Spleen (tissue), 11 donors: Measurements from ENCODE around the gene PIAS4. TPM values are rescaled to one million over a fixed set of nuclear protein-coding genes. Genes with fewer than 3 reads are reported as not detected.

Experiments
- DNase-seq: peaks from one replicate; pipeline ENCODE4 v3.0.0-alpha.2; 2020
- H3K27ac ChIP-seq, 8 donors: fragments of 200-600 bp; sonication (generic) in 7 of 8; 1 replicate in 4 of 8; 2 replicates in 4 of 8; pipeline versions ENCODE4 v1.5.0 to v1.8.0; 2016 to 2021; ENCODE audit warnings: inconsistent platforms in 4 of 8, mild to moderate bottlenecking in 4 of 8, moderate library complexity in 1 of 8
- H3K27me3 ChIP-seq, 7 donors: fragments of 200-600 bp; sonication (generic) in 6 of 7; replicated peaks in 1 of 7; 1 replicate in 4 of 7; 2 replicates in 3 of 7; pipeline versions ENCODE4 v1.5.0 to v1.8.0; 2016 to 2021; ENCODE audit warnings: inconsistent platforms in 3 of 7, mild to moderate bottlenecking in 1 of 7
- H3K36me3 ChIP-seq, 6 donors: fragments of 200-600 bp; sonication (generic) in 5 of 6; 1 replicate in 4 of 6; 2 replicates in 2 of 6; pipeline versions ENCODE4 v1.5.0 to v1.8.0; 2016 to 2021; ENCODE audit warnings: inconsistent platforms in 2 of 6
- H3K4me1 ChIP-seq, 6 donors: fragments of 200-600 bp; sonication (generic) in 5 of 6; 1 replicate in 3 of 6; 2 replicates in 3 of 6; pipeline versions ENCODE4 v1.5.0 to v1.8.0; 2016 to 2021; ENCODE audit warnings: inconsistent platforms in 3 of 6
- H3K4me3 ChIP-seq, 8 donors: fragments of 200-600 bp; sonication (generic) in 7 of 8; 1 replicate in 4 of 8; 2 replicates in 4 of 8; pipeline versions ENCODE4 v1.5.0 to v1.8.0; 2016 to 2021; ENCODE audit warnings: inconsistent platforms in 4 of 8, mild to moderate bottlenecking in 4 of 8, moderate library complexity in 2 of 8
- H3K9me3 ChIP-seq, 8 donors: fragments of 200-600 bp; sonication (generic) in 7 of 8; 1 replicate in 4 of 8; 2 replicates in 4 of 8; pipeline versions ENCODE4 v1.5.0 to v1.8.0; 2016 to 2021; ENCODE audit warnings: inconsistent platforms in 4 of 8
- POLR2A ChIP-seq, 3 donors: fragments of 450-650 bp; IDR thresholded peaks; one replicate each; pipeline ENCODE4 v1.5.1; 2017; ENCODE audit warnings: antibody characterized with exemption in 3 of 3, mild to moderate bottlenecking in 1 of 3
- POLR2AphosphoS5 ChIP-seq, 3 donors: sonication (generic); formaldehyde crosslinking; IDR thresholded peaks; one replicate each; pipeline ENCODE4 v1.5.1; 2017; ENCODE audit warnings: antibody characterized with exemption in 3 of 3
- WGBS, 5 donors: extraction: QIAGEN DNeasy Blood & Tissue Kit in 3 of 5; methylation state at CpG; one replicate each; pipeline versions ENCODE4 v1.1.5 to v1.1.7; 2013 to 2018; 5-methylcytosine and 5-hydroxymethylcytosine counted together
- intact Hi-C: fragments of 100-400 bp; cut with DNase I; formaldehyde crosslinking; loops from one replicate; pipeline ENCODE4 v1.15.0; 2023; ENCODE audit warnings: low total_unique reads
- polyA plus RNA-seq, 3 donors: library from polyadenylated mRNA; stranded (reverse); fragments of 200-250 nt; gene quantifications; one replicate each; pipeline ENCODE4 v1.2.1, GENCODE V29; 2013
- total RNA-seq, 7 donors: library from RNA; depleted of rRNA in 3 of 7; stranded (reverse); fragments of >200 nt in 3 of 7; fragmentation: NEBNext Ultra II Directional in 4 of 7; extraction: Animal tissue kit (Norgen Biotek cat#: 25700) in 4 of 7; gene quantifications; one replicate each; pipeline versions ENCODE4 v1.1.0 to v1.2.1, GENCODE V29; 2016 to 2021
- TF ChIP-seq, protein P1 (sequence below), 11 experiments: fragments of 200-600 bp in 7 of 11; fragments of 450-650 bp in 4 of 11; sonication (generic) in 4 of 11; IDR thresholded peaks in 8 of 11; conservative IDR thresholded peaks in 3 of 11; 1 replicate in 7 of 11; 2 replicates in 4 of 11; pipeline versions ENCODE4 v1.4.0 to v1.8.0; 2016 to 2021; ENCODE audit warnings: antibody characterized with exemption in 11 of 11, inconsistent platforms in 4 of 11, mild to moderate bottlenecking in 1 of 11
- donor health status: healthy with polysubstance abuse.
- donor health status: DM: no; HTN: no; CAD: no; lungs with moderate emphysema.
- donor health status: DM: no; HTN: no; CAD: no.
- donor health status: Bipolar disorder and iron deficiency.
- donor health status: healthy.
- donor health status: DM: no; HTN: no; CAD: no.
- donor health status: DM: yes; HTN: yes; CAD: no.

The PIAS4 gene
- total and polyA plus RNA-seq, 10 donors = 6.2 to 30.5 (median 22.3) TPM

DNA sequence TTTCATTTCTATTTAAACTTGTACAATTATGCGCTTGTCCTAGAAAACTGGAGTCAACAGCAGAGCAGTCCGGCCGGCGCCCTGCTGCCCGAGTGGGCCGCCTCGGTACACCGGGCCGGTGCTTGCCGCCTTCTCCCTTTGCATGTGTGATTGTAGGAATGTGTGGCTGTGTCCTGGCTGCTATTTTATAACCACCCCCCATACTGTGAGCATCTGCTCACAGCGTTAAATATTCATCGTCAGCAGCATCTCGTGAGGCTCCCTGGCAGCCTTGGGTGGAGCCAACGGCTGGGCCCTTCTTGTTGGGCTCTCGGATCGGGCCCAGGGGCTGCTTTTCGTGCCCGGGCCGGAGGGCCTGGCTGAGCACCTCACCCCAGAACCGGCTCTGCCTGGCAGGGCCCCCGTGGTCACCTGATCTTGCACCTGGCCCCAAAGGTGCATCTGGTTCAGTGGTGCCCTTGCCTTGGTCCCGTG is 10.6 kb downstream of the PIAS4 start:
- intact Hi-C loops = no loop called here
- Histone ChIP-seq H3K27me3 (no peaks in the 10 kb centered on the region), H3K9me3 (peaks cover 0 to 9% (median 0%) of the 10 kb centered on the region in 8 donors), H3K4me3 (no peak overlapping the region), H3K27ac (no peak overlapping the region), H3K36me3 (peaks cover 0 to 94% (median 39%) of the 10 kb centered on the region in 6 donors), H3K4me1 (peaks cover 0 to 81% (median 41%) of the 10 kb centered on the region in 6 donors)
- no peak for TF ChIP-seq POLR2A (IDR thresholded peaks at IDR 0.05)
- no peak for TF ChIP-seq POLR2AphosphoS5 (IDR thresholded peaks at IDR 0.05)
- TF ChIP-seq, protein P1, sequence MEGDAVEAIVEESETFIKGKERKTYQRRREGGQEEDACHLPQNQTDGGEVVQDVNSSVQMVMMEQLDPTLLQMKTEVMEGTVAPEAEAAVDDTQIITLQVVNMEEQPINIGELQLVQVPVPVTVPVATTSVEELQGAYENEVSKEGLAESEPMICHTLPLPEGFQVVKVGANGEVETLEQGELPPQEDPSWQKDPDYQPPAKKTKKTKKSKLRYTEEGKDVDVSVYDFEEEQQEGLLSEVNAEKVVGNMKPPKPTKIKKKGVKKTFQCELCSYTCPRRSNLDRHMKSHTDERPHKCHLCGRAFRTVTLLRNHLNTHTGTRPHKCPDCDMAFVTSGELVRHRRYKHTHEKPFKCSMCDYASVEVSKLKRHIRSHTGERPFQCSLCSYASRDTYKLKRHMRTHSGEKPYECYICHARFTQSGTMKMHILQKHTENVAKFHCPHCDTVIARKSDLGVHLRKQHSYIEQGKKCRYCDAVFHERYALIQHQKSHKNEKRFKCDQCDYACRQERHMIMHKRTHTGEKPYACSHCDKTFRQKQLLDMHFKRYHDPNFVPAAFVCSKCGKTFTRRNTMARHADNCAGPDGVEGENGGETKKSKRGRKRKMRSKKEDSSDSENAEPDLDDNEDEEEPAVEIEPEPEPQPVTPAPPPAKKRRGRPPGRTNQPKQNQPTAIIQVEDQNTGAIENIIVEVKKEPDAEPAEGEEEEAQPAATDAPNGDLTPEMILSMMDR (IDR thresholded peaks at IDR 0.05 in 8 of 11, conservative IDR thresholded peaks at IDR 0.05 in 3 of 11) = no peak
- no peak for DNase-seq
- WGBS, 5 donors = 88 to 95% (median 92%) methylated on average over 18 to 22 of the region's 22 CpGs

DNA sequence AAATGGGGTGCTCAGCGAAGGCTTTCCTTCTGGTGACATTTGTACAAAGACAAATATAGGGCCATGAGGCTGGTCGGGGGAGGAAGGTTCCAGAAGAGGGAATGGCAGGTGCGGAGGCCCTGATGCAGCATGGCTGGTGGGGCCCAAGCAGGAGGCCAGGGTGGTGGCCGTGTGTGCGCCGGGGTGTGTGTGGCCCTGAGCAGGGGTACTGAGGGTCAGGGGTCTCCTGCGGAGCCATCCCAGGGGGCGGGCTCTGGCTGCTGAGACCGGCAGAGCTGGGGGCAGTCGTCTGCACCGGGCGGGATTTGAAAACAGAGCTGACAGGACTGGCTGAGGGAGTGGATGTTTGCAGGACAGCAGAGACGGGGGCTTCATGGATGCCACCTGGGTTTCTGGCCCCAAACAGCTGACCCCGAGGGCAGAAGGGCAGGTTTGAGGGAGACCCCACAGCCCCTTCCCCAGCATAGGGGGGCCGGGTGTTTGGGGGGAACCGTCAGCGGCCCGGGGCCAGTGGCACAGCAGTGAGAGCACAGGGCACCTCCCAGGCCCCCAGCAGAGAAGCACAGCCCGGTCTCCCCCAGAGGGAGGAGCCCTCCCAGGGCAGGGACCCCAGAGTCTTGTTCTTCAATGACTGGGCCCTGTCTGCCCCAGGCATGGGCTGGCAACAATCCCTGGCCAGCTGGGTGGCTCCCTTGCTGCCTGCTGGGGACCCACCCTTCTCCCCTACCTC is 11.4 kb downstream of the PIAS4 start:
- Histone ChIP-seq H3K36me3 (peaks cover 0 to 94% (median 33%) of the 10 kb centered on the region in 6 donors), H3K4me3 (no peak overlapping the region), H3K9me3 (peaks cover 0 to 9% (median 0%) of the 10 kb centered on the region in 8 donors), H3K4me1 (peaks cover 0 to 81% (median 44%) of the 10 kb centered on the region in 6 donors), H3K27me3 (no peaks in the 10 kb centered on the region), H3K27ac (no peak overlapping the region)
- WGBS, 5 donors = 88 to 97% (median 92%) methylated on average over 14 to 19 of the region's 19 CpGs
- DNase-seq = no peak
- TF ChIP-seq, protein P1 (IDR thresholded peaks at IDR 0.05 in 8 of 11, conservative IDR thresholded peaks at IDR 0.05 in 3 of 11) = no peak
- TF ChIP-seq POLR2A (IDR thresholded peaks at IDR 0.05) (no peak), POLR2AphosphoS5 (IDR thresholded peaks at IDR 0.05) (no peak)
- intact Hi-C loops = no loop called here

DNA sequence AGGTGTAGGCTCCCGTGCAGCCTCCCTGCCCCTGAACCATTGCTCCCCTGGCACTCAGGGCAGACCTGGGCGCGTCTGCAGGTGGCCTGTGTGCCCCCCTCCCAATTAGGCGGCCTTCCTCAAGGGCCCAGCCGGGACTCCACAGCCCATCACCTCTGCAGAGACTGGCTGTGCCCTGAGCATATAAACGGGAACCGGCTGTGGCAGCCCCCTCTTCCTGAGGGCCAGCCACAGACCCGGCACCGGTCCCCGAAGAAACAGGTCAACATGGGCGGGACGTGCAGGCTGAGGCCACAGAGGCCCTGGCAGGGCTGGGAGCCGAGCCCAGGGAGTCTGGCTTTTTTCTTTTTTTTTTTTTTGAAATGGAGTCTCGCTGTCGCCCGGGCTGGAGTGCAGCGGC is 12.0 kb downstream of the PIAS4 start:
- Histone ChIP-seq H3K27ac (no peak overlapping the region), H3K36me3 (peaks cover 0 to 94% (median 33%) of the 10 kb centered on the region in 6 donors), H3K4me3 (no peak overlapping the region), H3K9me3 (peaks cover 0 to 9% (median 0%) of the 10 kb centered on the region in 8 donors), H3K27me3 (no peaks in the 10 kb centered on the region), H3K4me1 (peaks cover 0 to 80% (median 39%) of the 10 kb centered on the region in 6 donors)
- 22 to 75% (median 61%) methylated on average over 10 to 17 of the region's 17 CpGs for WGBS, 5 donors
- intact Hi-C loops = no loop called here
- TF ChIP-seq POLR2AphosphoS5 (IDR thresholded peaks at IDR 0.05) = peak in 1 of 3 donors; percentile 41
- TF ChIP-seq POLR2A (IDR thresholded peaks at IDR 0.05) = no peak
- no peak for DNase-seq

DNA sequence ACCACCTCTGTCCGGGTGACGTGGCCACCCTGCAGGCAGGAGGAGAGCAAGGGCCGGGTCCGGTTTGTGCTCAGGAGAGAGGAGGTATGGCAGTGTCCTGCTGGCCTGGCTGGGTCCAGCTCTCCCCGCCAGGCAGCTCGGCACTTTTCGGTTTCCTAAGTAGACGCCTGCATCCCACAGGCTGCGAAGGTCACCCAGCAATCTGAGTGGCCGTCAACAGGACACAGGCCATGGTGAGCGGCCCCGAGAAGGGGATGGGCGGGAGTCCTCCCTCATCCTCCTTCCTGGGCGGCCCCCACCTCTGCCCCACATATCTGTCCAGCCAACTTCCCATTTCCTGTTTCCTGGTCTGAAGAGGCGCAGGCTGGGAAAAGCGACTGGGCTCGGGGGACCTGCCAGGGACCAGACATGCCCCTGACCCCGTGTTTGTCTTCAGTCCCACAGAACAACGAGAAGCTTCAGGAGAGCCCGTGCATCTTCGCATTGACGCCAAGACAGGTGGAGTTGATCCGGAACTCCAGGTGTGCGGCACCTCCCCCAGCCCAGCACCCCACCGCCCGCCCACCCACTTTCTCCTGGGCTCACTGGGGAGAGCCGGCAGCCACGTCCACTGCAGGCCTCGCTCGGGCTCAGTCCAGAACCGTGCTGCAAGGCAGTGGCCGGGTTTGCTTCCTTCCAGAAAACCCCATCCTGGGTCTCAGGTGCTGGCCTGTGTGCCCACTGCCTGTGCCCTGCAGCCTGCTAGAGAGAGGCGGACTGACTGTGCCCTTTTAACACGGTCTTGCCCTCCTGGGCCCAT is 16.3 kb downstream of the PIAS4 start:
- peaks cover 0 to 94% (median 25%) of the 10 kb centered on the region in 6 donors for H3K36me3 ChIP-seq
- peaks cover 0 to 9% (median 0%) of the 10 kb centered on the region in 8 donors for H3K9me3 ChIP-seq
- TF ChIP-seq POLR2AphosphoS5 (IDR thresholded peaks at IDR 0.05) = peak; percentile 69 to 80 (median 76)
- TF ChIP-seq, protein P1 (IDR thresholded peaks at IDR 0.05 in 8 of 11, conservative IDR thresholded peaks at IDR 0.05 in 3 of 11) = peak in 1 of 11 experiments; percentile 7
- no peak for TF ChIP-seq POLR2A (IDR thresholded peaks at IDR 0.05)
- intact Hi-C loops = no loop called here
- no peaks in the 10 kb centered on the region for H3K27me3 ChIP-seq
- peak overlapping the region in 1 of 8 donors; percentile 6 for H3K4me3 ChIP-seq
- 65 to 83% (median 77%) methylated on average over 20 to 34 of the region's 34 CpGs for WGBS, 5 donors
- peak overlapping the region in 7 of 8 donors; percentile 45 to 76 (median 55) for H3K27ac ChIP-seq
- no peak for DNase-seq
- peaks cover 0 to 47% (median 18%) of the 10 kb centered on the region in 6 donors for H3K4me1 ChIP-seq
